Renal cortex interstitium (tissue), 11 donors: ENCODE measurements around the gene CCDC83. TPM values are rescaled to one million over a fixed set of nuclear protein-coding genes. Genes with fewer than 3 reads are reported as not detected.

Source experiments
- DNase-seq, 11 donors: peaks; one replicate each; pipeline ENCODE4 v3.0.0-alpha.2; 2013; ENCODE audit warnings: low read depth in 9 of 11, low spot score in 4 of 11; ENCODE audit errors: extremely low read depth in 1 of 11
- polyA plus RNA-seq, 3 donors: library from polyadenylated mRNA; unstranded; fragments of 120-200 nt; gene quantifications; one replicate each; pipeline ENCODE4 v1.2.1, GENCODE V29; 2013; ENCODE audit not compliant: insufficient read length in 3 of 3

CCDC83 gene
- polyA plus RNA-seq, 3 donors: 0.06 to 0.12 TPM; not detected in 1

GRCh38 chr11:85867751-85868150 is 12.6 kb downstream of the CCDC83 start:
- DNase-seq: no peak

- DNase-seq: no peak
These were observed 14.6 kb downstream of the CCDC83 start for GRCh38 chr11:85869781-85870180.

DNA sequence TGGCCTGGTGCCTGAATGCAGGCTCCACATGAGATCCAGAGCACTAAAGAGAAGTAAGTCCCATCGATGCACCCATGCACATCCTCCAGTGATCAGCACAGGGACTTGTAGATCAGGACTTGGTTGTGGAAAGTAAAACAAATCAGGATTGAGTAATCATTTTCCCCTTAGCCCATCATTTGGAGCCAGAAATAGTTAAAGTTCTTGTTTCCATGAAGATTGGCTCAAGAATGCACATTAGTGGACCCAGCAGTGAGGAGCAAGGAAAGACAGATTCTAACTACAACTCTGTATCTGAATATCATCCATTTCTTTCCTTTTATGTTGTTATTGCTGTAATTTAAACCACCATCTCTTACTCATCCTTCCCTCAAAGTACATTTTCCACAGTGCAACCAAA is 19.1 kb downstream of the CCDC83 start:
- no peak for DNase-seq

GRCh38 chr11:85875505-85875904 is 20.3 kb downstream of the CCDC83 start:
- DNase-seq: no peak

DNA sequence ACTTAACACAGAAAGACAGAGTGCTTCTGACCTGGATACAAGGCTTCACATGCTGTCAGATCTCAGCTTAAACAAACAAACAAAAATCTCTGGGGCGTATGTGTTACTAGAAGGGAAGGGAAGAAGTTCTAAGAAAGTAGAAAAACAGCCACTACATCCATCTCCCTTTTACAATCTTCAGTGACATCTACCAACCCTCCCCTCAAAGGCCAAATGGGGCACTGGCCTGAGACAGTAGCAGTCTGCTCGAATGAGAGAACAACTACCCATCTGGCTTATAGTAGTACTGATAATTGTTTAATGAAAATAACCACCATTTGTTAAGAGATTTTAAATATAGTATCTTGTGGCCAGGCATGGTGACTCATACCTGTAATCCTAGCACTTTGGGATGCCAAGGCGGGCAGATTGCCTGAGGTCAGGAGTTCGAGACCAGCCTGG is 29.4 kb downstream of the CCDC83 start:
- peak; percentile 17 to 70 (median 41) for DNase-seq

DNA sequence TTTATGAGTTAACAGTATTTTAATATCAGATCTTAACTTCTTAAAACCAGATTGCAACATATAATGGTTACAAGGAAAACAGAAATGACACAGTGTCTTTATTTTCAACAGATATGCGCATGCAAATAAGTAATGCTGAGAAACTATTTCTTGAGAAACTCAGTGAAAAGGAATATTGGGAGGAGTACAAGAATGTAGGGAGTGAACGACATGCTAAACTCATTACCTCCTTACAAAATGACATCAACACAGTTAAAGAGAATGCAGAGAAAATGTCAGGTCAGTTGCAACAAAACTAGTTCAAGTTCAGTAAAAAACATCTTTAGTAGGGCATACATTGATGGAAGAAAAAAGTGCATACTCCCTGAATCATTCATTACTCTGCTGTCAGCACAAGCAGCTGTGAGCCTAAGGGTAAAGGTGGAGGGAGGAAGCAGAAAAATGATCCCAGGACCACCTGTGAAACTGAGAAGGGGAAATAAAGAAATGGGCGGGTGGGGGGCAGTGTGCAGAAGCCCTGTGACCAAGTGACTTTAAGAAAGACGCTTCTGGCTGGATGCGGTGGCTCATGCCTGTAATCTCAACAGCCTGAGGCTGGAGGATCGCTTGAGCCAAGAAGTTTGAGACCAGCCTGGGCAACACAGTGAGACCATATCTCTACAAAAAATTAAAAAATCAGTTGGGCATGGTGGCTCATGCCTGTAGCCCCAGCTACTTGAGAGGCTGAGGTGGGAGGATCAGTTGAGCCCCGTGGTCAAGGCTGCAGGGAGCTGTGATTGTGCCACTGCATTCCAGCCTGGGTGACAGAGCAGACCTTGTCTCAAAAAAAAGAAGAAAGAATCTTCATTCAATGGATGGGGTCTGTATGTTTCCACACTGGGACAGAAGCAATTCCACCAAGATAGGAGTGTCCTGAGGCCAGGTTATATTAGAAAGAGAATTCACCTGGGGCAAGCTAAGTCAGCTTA is 31.2 kb downstream of the CCDC83 start:
- DNase-seq: peak in 4 of 11 donors; percentile 6 to 29 (median 18)

DNA sequence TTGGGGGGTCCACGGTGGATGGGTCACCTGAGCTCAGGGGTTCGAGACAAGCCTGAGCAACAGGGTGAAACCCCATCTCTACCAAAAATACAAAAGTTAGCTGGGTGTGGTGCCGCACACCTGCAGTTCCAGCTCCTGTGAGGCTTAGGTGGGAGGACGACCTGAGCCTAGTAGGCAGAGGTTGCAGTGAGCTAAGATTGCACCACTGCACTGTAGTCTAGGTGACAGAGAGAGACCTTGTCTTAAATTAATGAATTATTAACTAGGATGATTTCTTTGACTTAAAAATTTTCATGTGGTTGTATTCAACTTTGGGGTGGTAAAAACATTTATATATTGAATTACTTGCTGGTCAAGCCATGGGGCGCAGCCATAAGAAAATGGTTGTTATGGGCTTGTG is 33.9 kb downstream of the CCDC83 start:
- DNase-seq: no peak

DNA sequence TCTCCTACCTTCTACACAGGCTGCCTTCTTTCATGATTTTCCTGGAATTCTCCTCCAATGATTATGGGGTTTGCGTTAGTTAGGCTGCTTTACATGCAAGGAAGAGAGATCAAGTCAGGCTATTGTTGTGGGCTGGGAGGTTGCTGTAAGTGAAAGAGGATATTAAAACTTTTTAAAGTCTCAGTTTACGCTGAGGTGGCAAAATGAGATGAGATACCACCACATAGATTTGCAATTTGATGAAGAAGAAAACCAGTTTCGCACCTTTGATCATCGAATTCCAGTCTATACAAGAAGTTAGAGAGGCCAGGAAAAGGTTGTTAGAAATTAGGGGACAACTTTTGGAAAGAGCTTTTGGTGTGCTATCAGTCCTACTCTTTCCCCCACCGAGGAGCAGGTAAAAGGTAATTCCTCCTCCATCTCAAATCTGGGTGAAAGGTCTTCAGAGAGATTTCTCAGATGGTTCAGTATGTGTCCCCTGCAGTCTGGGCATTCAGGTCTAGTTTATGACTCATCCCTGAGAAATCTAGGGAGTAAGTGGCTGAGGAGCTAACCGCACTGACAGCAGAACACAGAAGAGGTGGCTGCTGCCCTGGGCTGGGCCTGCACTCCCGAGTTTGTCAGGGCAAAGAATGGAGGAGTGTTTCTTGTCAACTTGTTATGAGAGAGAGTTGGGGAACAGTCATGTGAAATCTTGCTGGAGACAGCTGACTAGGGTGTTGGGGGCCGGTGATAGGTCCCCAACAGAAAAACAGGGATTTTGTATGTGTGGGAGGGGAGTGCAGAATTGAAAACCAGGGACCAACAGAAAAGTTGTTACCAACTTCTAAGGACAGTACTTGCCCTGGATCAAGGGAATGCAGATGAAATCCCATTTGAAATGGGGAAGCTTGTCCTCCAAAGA is 34.7 kb downstream of the CCDC83 start:
- DNase-seq: no peak

DNA sequence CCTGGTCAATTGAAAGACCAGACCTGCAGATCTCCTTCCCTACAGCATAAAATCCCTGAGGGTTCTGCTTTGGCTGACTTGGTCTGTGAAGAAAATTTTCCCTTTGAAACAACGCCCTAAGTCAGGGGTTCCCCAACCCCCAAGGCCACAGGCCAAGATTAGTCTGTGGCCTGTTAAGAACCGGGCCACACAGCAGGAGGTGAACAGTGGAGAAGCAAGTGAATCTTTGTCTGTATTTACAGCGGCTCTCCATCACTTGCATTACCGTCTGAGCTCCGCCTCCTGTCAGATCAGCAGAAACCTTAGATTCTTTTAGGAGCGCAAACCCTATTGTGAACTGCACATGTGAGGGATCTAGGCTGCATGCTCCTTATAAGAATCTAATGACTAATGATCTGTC is 38.2 kb downstream of the CCDC83 start:
- no peak for DNase-seq

DNA sequence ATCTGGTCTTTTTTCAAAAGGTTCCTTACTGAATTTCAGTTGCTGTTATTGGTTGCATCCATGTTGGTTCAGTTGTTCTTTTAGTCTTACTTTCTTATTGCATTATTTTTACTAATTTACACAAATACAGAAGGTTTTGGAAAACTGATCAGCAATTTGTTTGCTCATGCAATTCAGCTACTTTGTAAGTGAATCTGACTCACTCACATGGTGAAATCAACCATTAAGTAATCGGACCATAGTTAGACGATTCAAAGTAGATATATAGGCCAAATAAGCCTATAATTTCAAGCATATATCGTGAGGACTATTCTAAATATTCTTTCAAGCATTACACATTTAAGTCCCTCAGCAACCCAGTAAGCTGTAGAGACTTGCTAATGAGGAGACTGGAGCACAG is 41.7 kb downstream of the CCDC83 start:
- DNase-seq: no peak

DNA sequence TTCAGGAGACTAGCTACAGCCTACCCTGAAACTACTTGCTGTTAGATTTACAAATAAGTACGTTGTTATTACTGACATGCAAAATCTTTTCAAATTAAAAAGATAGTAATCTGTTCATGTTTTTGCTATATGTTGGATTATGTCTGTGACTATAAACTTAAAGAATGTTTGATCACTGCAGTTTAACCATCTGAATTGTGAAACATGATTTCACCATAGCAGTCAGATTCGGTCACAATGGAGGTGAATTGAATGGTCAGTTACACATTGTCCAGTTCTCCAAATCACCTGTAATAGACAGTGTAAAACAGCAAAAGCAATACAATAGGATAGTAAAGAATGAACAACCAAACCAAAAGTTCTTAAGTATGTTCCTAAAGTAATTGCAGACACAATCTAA is 43.3 kb downstream of the CCDC83 start:
- no peak for DNase-seq

DNA sequence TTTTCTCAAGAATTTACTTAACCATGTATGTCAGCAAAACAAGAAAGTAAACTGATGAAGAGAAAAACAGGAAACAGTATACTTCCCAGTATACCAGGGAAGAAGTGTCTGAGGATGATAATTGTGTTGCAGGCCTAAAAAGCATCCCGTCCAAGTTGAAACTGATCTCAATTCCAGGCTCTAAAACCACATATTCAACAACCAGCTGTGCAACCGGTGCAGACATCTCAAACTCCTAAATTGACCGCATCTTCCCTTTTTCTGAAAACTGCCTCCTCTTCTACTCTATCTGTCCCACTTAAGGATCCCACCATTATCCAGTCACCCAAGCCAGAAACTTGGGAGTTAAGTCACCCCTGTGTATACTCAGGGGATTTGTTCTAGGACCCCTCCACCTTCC is 47.2 kb downstream of the CCDC83 start:
- no peak for DNase-seq

- DNase-seq: no peak
These were observed 48.2 kb downstream of the CCDC83 start for GRCh38 chr11:85903406-85903805.

DNA sequence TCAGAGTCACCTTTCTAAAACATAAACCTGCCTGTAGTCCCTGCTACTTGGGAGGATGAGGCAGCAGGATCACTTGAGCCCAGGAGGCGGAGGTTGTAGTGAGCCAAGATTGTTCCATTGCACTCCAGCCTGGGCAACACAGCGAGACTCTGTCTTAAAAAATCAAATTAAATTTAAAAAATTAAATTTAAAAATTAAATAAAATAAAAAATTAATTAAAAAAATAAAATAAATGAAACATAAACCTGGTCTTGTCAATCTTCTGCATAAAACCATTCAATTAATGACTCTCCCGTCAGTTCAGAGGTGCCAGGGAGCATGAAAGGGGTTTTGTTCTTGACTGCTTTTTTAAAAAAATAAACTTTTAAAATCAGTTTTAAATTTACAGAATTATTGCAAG is 48.6 kb downstream of the CCDC83 start:
- no peak for DNase-seq

DNA sequence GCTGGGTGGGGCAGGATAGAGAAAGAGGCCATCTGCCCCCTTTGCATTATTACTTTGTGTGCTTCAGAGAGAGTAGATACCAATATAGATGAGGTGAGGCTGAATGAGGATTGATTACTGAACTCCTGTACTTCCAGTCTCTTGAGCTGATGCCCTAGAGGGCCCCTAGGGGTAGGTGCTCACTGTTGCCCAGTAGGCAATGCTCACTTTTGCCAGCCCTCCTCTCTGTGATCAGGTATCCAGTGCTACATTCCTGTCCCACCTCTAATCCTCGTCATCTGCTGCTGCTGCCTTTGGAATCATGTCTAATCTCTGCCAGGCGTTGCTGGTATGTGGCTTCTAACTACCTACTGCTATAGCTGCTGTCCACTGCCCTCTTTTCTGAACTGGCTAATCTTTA is 57.2 kb downstream of the CCDC83 start:
- DNase-seq: no peak

GRCh38 chr11:85913513-85913912 is 58.3 kb downstream of the CCDC83 start:
- DNase-seq: no peak

GRCh38 chr11:85914425-85914824 is 59.2 kb downstream of the CCDC83 start:
- DNase-seq: no peak

- no peak for DNase-seq
These were observed 64.0 kb downstream of the CCDC83 start for GRCh38 chr11:85918910-85919794.

GRCh38 chr11:85922367-85922766 is 67.2 kb downstream of the CCDC83 start:
- DNase-seq: no peak
